ENCODE results near the gene CMTR1.
"Not testable (repeated sequence)": the region's sequence is repeated elsewhere in the genome, so short reads cannot be mapped to it uniquely, and the experiment has no call there.

Gene CMTR1

DNA sequence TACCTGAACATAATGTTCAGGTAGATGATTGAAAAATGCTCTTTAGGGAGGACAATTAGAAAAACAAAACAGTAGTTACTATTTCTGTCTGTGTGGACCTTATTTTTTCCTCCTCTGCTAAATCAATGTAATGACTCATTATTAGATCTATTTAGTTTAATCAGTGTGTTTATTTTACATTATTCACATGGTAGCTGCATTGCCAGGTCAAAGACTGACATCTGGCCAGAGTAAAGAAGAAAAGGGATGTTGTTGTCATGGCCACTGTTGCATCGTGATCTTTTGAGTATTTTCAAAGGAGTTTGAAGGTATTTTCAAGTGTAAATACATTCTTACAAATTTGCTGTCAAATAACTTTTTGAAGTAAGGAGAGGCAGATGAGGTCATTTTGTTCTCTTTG, 5.9 kb downstream of the CMTR1 start:
- no peaks in the 10 kb centered on the region for H3K9me3 Mint-ChIP-seq
- H3K27ac Mint-ChIP-seq: no peak overlapping the region
- TF ChIP-seq, protein P1, sequence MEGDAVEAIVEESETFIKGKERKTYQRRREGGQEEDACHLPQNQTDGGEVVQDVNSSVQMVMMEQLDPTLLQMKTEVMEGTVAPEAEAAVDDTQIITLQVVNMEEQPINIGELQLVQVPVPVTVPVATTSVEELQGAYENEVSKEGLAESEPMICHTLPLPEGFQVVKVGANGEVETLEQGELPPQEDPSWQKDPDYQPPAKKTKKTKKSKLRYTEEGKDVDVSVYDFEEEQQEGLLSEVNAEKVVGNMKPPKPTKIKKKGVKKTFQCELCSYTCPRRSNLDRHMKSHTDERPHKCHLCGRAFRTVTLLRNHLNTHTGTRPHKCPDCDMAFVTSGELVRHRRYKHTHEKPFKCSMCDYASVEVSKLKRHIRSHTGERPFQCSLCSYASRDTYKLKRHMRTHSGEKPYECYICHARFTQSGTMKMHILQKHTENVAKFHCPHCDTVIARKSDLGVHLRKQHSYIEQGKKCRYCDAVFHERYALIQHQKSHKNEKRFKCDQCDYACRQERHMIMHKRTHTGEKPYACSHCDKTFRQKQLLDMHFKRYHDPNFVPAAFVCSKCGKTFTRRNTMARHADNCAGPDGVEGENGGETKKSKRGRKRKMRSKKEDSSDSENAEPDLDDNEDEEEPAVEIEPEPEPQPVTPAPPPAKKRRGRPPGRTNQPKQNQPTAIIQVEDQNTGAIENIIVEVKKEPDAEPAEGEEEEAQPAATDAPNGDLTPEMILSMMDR (IDR thresholded peaks at IDR 0.05; ENCODE audit: unreplicated experiment in 3 of 3): no peak
- no peak overlapping the region for H3K4me3 Mint-ChIP-seq
- H3K27me3 Mint-ChIP-seq (ENCODE audit: low read depth): no peaks in the 10 kb centered on the region
- H3K36me3 Mint-ChIP-seq (ENCODE audit: low read depth): peaks cover 27% of the 10 kb centered on the region
- H3K4me1 Mint-ChIP-seq: peaks cover 18% of the 10 kb centered on the region

DNA sequence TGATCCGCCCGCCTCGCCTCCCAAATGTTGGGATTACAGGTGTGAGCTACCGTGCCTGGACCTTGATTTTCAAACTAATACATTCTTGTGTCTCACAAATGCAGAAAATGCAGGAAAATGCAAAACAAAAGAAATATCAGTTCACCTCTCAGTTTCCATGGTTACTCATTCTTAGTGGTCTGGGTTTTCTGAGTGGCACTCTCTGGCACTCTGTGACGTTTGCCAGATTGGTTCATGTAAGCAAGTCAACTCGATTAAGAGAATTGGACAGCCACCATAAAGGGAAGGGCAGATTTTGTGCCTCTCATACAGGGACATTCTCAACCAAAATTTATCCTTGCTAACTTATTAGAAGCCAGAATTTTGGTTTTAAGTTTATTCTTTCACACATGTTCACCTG, 8.6 kb downstream of the CMTR1 start:
- TF ChIP-seq, protein P1 (IDR thresholded peaks at IDR 0.05; ENCODE audit: unreplicated experiment in 3 of 3): no peak
- H3K4me3 Mint-ChIP-seq: no peak overlapping the region
- no peaks in the 10 kb centered on the region for H3K9me3 Mint-ChIP-seq
- H3K27me3 Mint-ChIP-seq (ENCODE audit: low read depth): no peaks in the 10 kb centered on the region
- no peaks in the 10 kb centered on the region for H3K4me1 Mint-ChIP-seq
- H3K36me3 Mint-ChIP-seq (ENCODE audit: low read depth): peaks cover 44% of the 10 kb centered on the region
- H3K27ac Mint-ChIP-seq: no peak overlapping the region

DNA sequence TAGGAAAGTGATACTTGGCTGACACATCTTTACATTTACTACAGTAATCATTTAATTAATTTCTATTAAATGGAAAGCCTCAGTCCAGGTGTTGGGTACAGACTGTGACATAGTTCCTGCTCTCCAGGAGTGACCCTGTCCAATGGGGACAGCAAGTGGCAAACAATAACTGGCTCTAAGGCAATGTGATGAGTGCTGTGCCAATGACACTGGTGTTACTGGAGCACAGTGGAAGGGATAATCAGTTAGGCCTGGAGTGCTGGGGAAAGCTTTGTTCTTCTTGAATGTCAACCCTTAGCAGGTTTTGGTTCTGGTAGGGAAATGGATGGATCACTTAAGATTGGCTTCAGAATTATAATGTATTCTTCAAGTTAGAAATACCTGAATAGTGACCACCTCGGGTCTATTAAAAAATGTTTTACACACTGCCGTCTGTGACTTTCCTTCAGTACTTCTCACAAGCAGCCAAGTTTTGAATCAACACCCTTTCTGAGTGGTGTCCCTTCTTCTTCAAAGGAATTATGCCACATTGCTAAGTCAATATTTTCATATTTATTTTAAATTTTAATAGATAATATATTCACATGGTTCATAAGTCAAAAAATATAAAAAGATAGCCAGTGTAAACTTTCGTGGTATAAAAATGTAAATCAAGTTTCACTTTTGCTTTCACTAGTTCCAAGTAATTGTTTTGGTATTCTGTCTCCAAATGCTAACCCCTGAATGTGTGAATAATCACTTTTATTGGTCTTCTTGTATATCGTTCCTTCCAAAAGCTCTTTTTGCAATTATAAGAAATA, 9.6 kb downstream of the CMTR1 start:
- H3K27ac Mint-ChIP-seq: no peak overlapping the region
- H3K4me3 Mint-ChIP-seq: no peak overlapping the region
- H3K36me3 Mint-ChIP-seq (ENCODE audit: low read depth): peaks cover 45% of the 10 kb centered on the region
- TF ChIP-seq, protein P1 (IDR thresholded peaks at IDR 0.05; ENCODE audit: unreplicated experiment in 3 of 3): no peak
- no peaks in the 10 kb centered on the region for H3K27me3 Mint-ChIP-seq (ENCODE audit: low read depth)
- no peaks in the 10 kb centered on the region for H3K4me1 Mint-ChIP-seq
- H3K9me3 Mint-ChIP-seq: no peaks in the 10 kb centered on the region

DNA sequence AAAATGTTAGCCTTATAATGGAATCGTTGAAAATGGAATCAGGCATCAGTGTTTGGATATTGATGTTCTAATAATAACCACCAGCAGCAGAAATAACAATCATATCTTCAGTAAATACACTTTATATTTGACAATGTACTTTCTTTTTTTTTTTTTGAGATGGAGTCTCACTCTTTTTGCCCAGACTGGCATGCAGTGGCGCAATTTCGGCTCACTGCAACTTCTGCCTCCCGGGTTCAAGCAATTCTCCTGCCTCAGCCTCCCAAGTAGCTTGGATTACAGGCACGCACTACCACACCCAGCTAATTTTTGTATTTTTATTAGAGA, 10.2 kb downstream of the CMTR1 start:
- H3K36me3 Mint-ChIP-seq (ENCODE audit: low read depth): peaks cover 40% of the 10 kb centered on the region
- not testable (repeated sequence) for H3K9me3 Mint-ChIP-seq; H3K27me3 Mint-ChIP-seq (ENCODE audit: low read depth); H3K4me3 Mint-ChIP-seq; H3K27ac Mint-ChIP-seq; H3K4me1 Mint-ChIP-seq

DNA sequence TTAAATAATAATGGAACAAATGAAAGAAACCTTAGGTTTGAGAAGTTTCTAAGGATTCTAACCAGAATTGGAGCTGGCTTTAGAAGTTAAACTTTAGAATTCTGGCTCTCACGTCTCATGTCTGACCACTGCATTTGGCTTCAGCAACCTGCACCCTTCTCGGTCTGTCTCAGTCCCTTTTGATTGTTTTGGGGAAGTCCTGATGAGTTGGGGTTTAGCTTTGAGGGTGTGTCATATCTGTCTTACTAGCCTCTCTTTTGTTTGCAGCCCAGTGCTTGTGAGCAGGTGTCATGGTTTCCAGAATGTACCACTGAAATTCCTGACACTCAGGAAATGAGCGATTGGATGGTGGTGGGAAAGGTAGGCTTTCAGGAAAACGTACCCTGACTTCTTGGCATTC, 17.0 kb downstream of the CMTR1 start:
- no peaks in the 10 kb centered on the region for H3K27me3 Mint-ChIP-seq (ENCODE audit: low read depth)
- H3K4me1 Mint-ChIP-seq: peaks cover 6% of the 10 kb centered on the region
- no peak overlapping the region for H3K4me3 Mint-ChIP-seq
- H3K27ac Mint-ChIP-seq: no peak overlapping the region
- no peaks in the 10 kb centered on the region for H3K9me3 Mint-ChIP-seq
- TF ChIP-seq, protein P1 (IDR thresholded peaks at IDR 0.05; ENCODE audit: unreplicated experiment in 3 of 3): no peak
- H3K36me3 Mint-ChIP-seq (ENCODE audit: low read depth): peaks cover 60% of the 10 kb centered on the region

DNA sequence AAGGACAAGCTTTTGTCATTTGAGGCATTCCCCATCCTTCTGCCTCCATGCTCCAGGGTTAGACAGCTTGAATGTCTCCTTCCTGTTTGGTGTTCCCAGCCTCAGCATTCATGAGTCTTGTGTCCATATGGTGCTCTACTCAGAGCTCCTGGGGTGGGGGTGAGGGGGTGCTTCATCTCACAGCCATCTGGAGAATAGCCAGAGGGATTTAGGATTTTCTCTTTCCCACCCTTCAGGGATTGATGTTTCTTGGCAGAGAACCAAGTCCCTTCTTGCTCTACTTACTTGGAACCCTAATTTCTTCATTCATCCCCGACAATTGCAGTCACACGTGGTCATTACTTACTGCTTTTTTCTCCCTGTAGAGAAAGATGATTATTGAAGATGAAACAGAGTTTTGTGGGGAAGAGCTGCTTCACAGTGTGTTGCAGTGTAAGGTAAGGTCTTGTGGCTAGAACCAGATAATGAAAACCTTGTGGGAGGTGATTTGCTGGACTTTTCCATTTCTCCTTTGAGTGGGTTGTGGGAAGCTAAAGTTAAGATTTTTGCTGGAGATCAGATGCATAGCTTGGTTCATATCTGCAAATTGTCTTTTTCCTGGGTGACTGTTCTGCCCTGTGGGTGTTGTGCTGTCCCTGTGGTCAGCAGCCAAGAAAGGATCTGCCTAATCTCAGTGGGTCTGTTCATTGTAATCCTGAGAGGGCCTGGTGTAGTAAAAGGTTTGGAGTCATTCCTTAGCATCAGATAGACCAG, 18.6 kb downstream of the CMTR1 start:
- Mint-ChIP-seq H3K4me1 (peaks cover 6% of the 10 kb centered on the region), H3K9me3 (no peaks in the 10 kb centered on the region)

More for the DNA sequence above, 18.6 kb downstream of the CMTR1 start:
- Mint-ChIP-seq H3K27me3 (ENCODE audit: low read depth) (no peaks in the 10 kb centered on the region), H3K36me3 (ENCODE audit: low read depth) (peaks cover 59% of the 10 kb centered on the region), H3K27ac (no peak overlapping the region), H3K4me3 (no peak overlapping the region)
- TF ChIP-seq, protein P1 (IDR thresholded peaks at IDR 0.05; ENCODE audit: unreplicated experiment in 3 of 3): no peak
